LNCaP clone FGC (cell line): Measurements from ENCODE around the gene SERPINB2.
A peak's percentile ranks its signal among the peaks of the same experiment; 100 is the strongest.

Experiments
- DNase-seq: peaks from one replicate; pipeline ENCODE4 v3.0.0-alpha.2; 2011; ENCODE audit warnings: low read depth
- H3K4me3 ChIP-seq: 2 replicates; pipeline ENCODE4 v1.5.1; 2011; ENCODE audit warnings: mild to moderate bottlenecking, low read depth, low read length, control low read depth
- TF ChIP-seq, protein P1 (sequence below): IDR thresholded peaks from 2 replicates; pipeline ENCODE4 v1.5.1; 2012; ENCODE audit warnings: mild to moderate bottlenecking; ENCODE audit not compliant: control insufficient read depth, insufficient read depth; ENCODE audit errors: extremely low read depth

SERPINB2 gene

DNA sequence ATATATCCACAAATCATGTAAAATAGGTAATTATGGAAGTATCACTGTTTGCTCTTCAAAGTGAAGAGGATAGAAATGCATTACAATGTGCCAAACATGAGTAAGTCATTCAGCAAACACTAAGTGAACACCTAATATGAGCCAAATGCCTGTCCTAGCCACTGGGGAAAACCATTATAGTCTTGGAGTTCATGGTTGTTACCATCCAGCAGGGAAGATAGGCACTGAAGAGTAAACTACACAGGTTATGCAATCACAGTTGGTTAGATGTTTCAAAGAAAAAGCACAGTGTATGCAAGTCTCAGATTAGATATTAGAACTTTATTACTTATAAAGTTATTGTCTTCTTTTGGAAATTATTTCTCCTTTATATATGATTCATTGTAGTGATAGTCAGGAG is 3.9 kb upstream of the SERPINB2 start:
- no peak overlapping the region for H3K4me3 ChIP-seq
- TF ChIP-seq, protein P1, sequence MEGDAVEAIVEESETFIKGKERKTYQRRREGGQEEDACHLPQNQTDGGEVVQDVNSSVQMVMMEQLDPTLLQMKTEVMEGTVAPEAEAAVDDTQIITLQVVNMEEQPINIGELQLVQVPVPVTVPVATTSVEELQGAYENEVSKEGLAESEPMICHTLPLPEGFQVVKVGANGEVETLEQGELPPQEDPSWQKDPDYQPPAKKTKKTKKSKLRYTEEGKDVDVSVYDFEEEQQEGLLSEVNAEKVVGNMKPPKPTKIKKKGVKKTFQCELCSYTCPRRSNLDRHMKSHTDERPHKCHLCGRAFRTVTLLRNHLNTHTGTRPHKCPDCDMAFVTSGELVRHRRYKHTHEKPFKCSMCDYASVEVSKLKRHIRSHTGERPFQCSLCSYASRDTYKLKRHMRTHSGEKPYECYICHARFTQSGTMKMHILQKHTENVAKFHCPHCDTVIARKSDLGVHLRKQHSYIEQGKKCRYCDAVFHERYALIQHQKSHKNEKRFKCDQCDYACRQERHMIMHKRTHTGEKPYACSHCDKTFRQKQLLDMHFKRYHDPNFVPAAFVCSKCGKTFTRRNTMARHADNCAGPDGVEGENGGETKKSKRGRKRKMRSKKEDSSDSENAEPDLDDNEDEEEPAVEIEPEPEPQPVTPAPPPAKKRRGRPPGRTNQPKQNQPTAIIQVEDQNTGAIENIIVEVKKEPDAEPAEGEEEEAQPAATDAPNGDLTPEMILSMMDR: no peak
- DNase-seq: no peak

DNA sequence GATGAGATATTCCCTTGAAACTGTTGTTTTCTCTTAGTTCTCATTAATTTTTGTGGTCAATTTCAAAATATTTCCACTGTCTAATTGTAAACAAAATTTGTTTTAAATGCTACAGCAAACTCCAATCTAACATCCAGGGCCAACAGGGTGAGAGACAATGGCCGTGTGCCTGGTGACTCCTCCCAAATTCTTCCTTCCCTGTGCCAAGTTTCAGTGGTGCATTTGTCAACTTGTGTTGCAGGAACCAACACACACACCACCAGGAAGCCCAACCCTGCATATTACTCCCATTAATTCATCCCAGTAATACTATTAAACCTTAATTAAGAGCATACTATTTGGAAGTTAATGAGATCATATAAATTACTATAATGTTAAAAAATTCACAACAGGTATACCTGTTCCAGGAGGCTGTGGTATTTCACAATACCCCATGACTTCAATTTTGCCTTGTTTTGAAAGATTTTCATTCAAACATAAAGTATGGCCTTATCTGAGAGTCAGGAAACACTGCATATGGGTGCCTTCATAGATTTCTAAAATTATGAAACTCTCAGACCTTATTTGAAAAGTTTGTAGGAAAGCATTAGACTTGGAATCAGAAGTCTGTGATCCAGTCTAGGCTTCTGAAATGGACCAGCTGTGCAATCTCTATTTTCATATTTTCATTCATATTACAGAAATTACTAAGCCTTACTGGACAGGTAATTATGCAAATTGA is 1.1 kb downstream of the SERPINB2 start:
- DNase-seq: no peak
- TF ChIP-seq, protein P1: no peak
- no peak overlapping the region for H3K4me3 ChIP-seq

DNA sequence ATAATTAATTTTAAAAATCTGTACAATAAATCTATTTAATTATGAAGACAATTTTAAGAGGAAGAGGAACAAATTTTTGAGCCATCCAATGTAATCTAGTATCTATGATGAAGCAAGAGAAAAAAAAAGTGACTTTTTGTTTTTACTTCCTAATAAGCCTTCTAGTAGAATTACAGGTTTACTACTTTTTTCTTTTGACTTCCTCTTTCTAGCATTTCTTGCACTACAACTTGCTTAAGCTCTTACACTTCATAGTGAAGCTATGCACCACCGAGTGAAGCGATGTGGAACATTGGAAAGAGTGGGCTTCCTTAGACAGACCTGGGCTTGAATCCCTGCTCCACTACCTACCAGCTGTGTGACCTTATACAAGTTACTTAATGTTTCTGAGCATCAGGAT is 2.1 kb downstream of the SERPINB2 start:
- H3K4me3 ChIP-seq: no peak overlapping the region
- TF ChIP-seq, protein P1: no peak
- no peak for DNase-seq

DNA sequence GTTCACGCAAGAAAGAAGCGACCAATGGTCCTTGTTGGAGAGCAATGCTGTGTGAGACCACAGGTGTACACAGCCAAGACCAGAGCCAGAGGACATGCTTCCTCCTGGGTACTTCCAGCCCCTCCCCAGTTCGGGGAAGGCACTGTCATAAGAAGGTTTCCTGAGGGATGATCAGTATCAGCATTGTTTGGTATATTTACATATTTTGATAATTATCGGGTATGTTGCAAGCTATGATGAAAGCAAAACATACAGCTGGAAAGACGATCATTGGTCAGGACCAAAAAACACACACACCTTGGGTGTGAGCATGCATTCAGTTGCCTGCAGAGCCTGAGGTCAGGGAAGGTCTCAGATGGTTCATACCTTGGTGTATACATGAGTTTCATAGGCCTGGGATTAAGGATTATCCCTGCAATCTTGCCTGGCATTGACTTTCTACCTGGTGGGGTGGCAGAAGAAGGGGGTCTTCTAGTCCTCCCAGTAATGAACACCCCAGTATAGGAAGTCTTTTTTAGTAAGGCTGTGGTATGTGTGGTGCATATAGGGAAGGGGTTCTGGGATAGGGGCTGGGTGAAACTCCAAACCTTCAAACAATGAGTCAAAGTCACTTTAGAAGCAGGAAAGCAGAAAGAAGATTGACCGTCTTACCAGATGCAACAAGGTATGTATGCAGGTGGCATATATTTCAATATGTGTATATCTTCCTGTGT is 2.9 kb downstream of the SERPINB2 start:
- no peak for DNase-seq
- TF ChIP-seq, protein P1: no peak
- H3K4me3 ChIP-seq: no peak overlapping the region

DNA sequence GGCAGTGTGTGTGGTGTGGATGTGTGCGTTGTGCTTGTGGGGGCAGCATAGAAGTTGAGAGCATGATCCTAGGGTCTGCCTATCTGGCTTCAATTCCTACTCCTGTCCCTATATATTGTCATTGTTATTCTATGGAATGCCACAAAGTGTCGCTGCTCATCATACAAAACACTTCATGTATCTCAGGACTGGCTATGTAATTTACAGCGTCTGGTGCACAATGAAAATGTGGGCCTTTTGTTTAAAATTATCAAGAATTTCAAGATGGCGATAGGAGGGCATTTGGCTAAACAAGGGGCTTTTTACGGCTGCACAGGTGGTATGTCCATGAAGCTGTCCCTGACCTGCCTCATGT is 3.4 kb downstream of the SERPINB2 start:
- TF ChIP-seq, protein P1: peak; percentile 77
- H3K4me3 ChIP-seq: no peak overlapping the region
- peak; percentile 23 for DNase-seq

DNA sequence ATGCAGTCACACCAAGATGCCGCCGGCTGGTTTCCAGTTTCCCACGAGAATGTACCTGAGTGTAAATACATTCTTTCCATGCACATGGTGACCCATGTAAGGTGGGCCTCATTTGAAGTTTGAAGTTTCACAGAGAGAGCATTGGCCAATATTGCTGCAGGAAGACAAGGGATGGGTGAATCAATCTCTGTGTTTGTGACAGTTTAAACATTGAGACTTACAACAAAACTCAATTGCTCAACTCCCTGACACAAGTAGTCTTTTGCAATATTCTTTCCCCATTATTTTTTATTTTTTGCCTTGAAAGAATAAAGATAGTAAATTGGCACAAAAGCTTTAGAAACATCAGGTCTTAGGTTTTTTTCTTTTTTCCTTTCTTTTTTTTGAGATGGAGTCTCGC is 5.1 kb downstream of the SERPINB2 start:
- no peak for DNase-seq
- TF ChIP-seq, protein P1: no peak
- no peak overlapping the region for H3K4me3 ChIP-seq
